HepG2 (cell line): ENCODE data around the gene ACAA2. TPM values are rescaled to one million over a fixed set of nuclear protein-coding genes. Genes with fewer than 3 reads are reported as not detected.
A peak's percentile ranks its signal among the peaks of the same experiment; 100 is the strongest.

Experiments used
- AFF4 ChIP-seq: sonication (generic); formaldehyde crosslinking; IDR thresholded peaks from 2 replicates; pipeline ENCODE4 v1.4.0; 2020; ENCODE audit warnings: missing genetic modification reagents
- HNRNPUL1 ChIP-seq: fragments of 200-400 bp; formaldehyde crosslinking; IDR thresholded peaks from 2 replicates; pipeline ENCODE4 v1.6.1; 2017; ENCODE audit warnings: low read depth, mild to moderate bottlenecking, low read length, moderate library complexity
- IKZF5 ChIP-seq: IDR thresholded peaks from 2 replicates; pipeline ENCODE4 v1.6.1; 2018; ENCODE audit warnings: missing genetic modification reagents, mild to moderate bottlenecking, missing compliant biosample characterization
- NR2F6 ChIP-seq, 2 experiments: IDR thresholded peaks; 2 replicates each; pipeline ENCODE4 v1.6.1; 2016; ENCODE audit warnings: antibody characterized with exemption in 1 of 2, mild to moderate bottlenecking in 1 of 2
- STAG1 ChIP-seq: sonication (generic); formaldehyde crosslinking; IDR thresholded peaks from 2 replicates; pipeline ENCODE4 v1.4.0; 2020; ENCODE audit warnings: missing genetic modification reagents
- TOE1 ChIP-seq: sonication (generic); formaldehyde crosslinking; IDR thresholded peaks from 2 replicates; pipeline ENCODE4 v1.4.0; 2020; ENCODE audit warnings: mild to moderate bottlenecking, missing genetic modification reagents
- TOPORS ChIP-seq: sonication (generic); formaldehyde crosslinking; IDR thresholded peaks from 2 replicates; pipeline ENCODE4 v1.8.0; 2023; ENCODE audit warnings: mild to moderate bottlenecking, missing genetic modification reagents
- YEATS4 ChIP-seq: sonication (generic); formaldehyde crosslinking; IDR thresholded peaks from 2 replicates; pipeline ENCODE4 v1.4.0; 2020; ENCODE audit warnings: missing genetic modification reagents, borderline replicate concordance
- ZBTB1 ChIP-seq: sonication (generic); formaldehyde crosslinking; IDR thresholded peaks from 2 replicates; pipeline ENCODE4 v1.4.0; 2020; ENCODE audit warnings: missing genetic modification reagents, borderline replicate concordance
- ZBTB20 ChIP-seq: sonication (generic); formaldehyde crosslinking; IDR thresholded peaks from 2 replicates; pipeline ENCODE4 v1.8.1; 2023; ENCODE audit warnings: missing genetic modification reagents, low read depth, mild to moderate bottlenecking, borderline replicate concordance
- ZBTB39 ChIP-seq: sonication (generic); formaldehyde crosslinking; IDR thresholded peaks from 2 replicates; pipeline ENCODE4 v1.5.0; 2020; ENCODE audit warnings: missing genetic modification reagents
- ZEB1 ChIP-seq: IDR thresholded peaks from 2 replicates; pipeline ENCODE4 v1.6.1; 2012; ENCODE audit warnings: mild to moderate bottlenecking, low read depth, inconsistent platforms; ENCODE audit not compliant: insufficient replicate concordance
- ZFP82 ChIP-seq: sonication (generic); formaldehyde crosslinking; IDR thresholded peaks from 2 replicates; pipeline ENCODE4 v1.5.1; 2020; ENCODE audit warnings: mild to moderate bottlenecking, missing genetic modification reagents, borderline replicate concordance
- ZNF292 ChIP-seq: sonication (generic); formaldehyde crosslinking; IDR thresholded peaks from 2 replicates; pipeline ENCODE4 v1.8.1; 2022; ENCODE audit warnings: mild to moderate bottlenecking, low read depth, missing genetic modification reagents, borderline replicate concordance
- ZNF331 ChIP-seq: sonication (generic); formaldehyde crosslinking; IDR thresholded peaks from 2 replicates; pipeline ENCODE4 v1.4.0; 2020; ENCODE audit warnings: missing genetic modification reagents
- ZNF468 ChIP-seq: sonication (generic); formaldehyde crosslinking; IDR thresholded peaks from 2 replicates; pipeline ENCODE4 v1.8.0; 2022; ENCODE audit warnings: mild to moderate bottlenecking, moderate library complexity, missing genetic modification reagents
- ZSCAN20 ChIP-seq: sonication (generic); formaldehyde crosslinking; IDR thresholded peaks from 2 replicates; pipeline ENCODE4 v1.4.0; 2020; ENCODE audit warnings: missing genetic modification reagents, mild to moderate bottlenecking, borderline replicate concordance
- ZSCAN31 ChIP-seq: sonication (generic); formaldehyde crosslinking; IDR thresholded peaks from 2 replicates; pipeline ENCODE4 v1.5.0; 2020; ENCODE audit warnings: low read depth, mild to moderate bottlenecking, missing genetic modification reagents
- ZZZ3 ChIP-seq: sonication (generic); formaldehyde crosslinking; IDR thresholded peaks from 2 replicates; pipeline ENCODE4 v1.4.0; 2020; ENCODE audit warnings: missing genetic modification reagents, mild to moderate bottlenecking, borderline replicate concordance
- polyA plus RNA-seq, 8 experiments: library from polyadenylated mRNA; depleted of rRNA in 3 of 8; stranded (reverse) in 7 of 8; unstranded in 1 of 8; fragments of >200 nt; fragmentation: Illumina TruSeq in 4 of 8; extraction: Trizol in 4 of 8; gene quantifications; 2 replicates each; pipeline versions ENCODE4 v1.2.1 to v1.2.3, GENCODE V29; 2011 to 2016; ENCODE audit warnings: low read depth in 4 of 8, missing spikeins in 1 of 8, mixed read lengths in 1 of 8; ENCODE audit not compliant: insufficient read depth in 1 of 8
- total RNA-seq, 5 experiments: library from RNA; depleted of rRNA; stranded (reverse); fragments of >200 nt; fragmentation: Illumina TruSeq; extraction: Trizol; gene quantifications; 2 replicates each; pipeline ENCODE4 v1.2.3, GENCODE V29; 2016; ENCODE audit warnings: low read depth in 1 of 5

The ACAA2 gene
- total and polyA plus RNA-seq, 2 of the 13 experiments (the other 11 are each of a cell fraction or from before 2014, with no cell fraction given) = 51.6 to 182 TPM

GRCh38 chr18:49858309-49859020 lies 45.1 kb upstream of the ACAA2 start (continued):
- TF ChIP-seq ZFP82 (no peak), TOPORS (no peak), YEATS4 (CRISPR knock-in tag) (no peak), ZBTB20 (CRISPR knock-in tag) (no peak), ZZZ3 (CRISPR knock-in tag) (no peak), TOE1 (CRISPR knock-in tag) (no peak), AFF4 (CRISPR knock-in tag) (no peak), ZEB1 (no peak), ZSCAN20 (CRISPR knock-in tag) (no peak), ZNF331 (CRISPR knock-in tag) (no peak), ZNF468 (CRISPR knock-in tag) (no peak), HNRNPUL1 (no peak), IKZF5 (peak; percentile 21; the same call in 1 of the 2 replicates), STAG1 (CRISPR knock-in tag) (peak; percentile 96), ZSCAN31 (CRISPR knock-in tag) (no peak), ZNF292 (CRISPR knock-in tag) (no peak), ZBTB39 (CRISPR knock-in tag) (no peak), ZBTB1 (CRISPR knock-in tag) (no peak), NR2F6 (IDR thresholded peaks at IDR 0.05) (no peak), NR2F6 (CRISPR knock-in tag; IDR thresholded peaks at IDR 0.05) (no peak)
